Skeletal muscle tissue (tissue), 4 donors: ENCODE data around the gene EPHB1. TPM values are rescaled to one million over a fixed set of nuclear protein-coding genes. Genes with fewer than 3 reads are reported as not detected.

Source experiments
- H3K27ac ChIP-seq: one replicate; pipeline ENCODE4 v1.7.0; 2013; ENCODE audit warnings: mild to moderate bottlenecking, low read depth, low read length, inconsistent platforms
- H3K27me3 ChIP-seq, 3 donors: one replicate each; pipeline ENCODE4 v1.7.0; 2013; ENCODE audit warnings: low read length in 3 of 3; ENCODE audit not compliant: control insufficient read depth in 3 of 3, insufficient read depth in 3 of 3
- H3K36me3 ChIP-seq, 3 donors: one replicate each; pipeline ENCODE4 v1.7.0; 2013; ENCODE audit warnings: low read length in 3 of 3; ENCODE audit not compliant: control insufficient read depth in 3 of 3, insufficient read depth in 3 of 3
- H3K4me1 ChIP-seq, 3 donors: one replicate each; pipeline ENCODE4 v1.7.0; 2013; ENCODE audit warnings: low read length in 3 of 3, mild to moderate bottlenecking in 3 of 3; ENCODE audit not compliant: control insufficient read depth in 3 of 3, insufficient read depth in 3 of 3
- H3K4me3 ChIP-seq, 3 donors: one replicate each; pipeline ENCODE4 v1.7.0; 2013; ENCODE audit warnings: low read length in 3 of 3
- H3K9ac ChIP-seq, 3 donors: one replicate each; pipeline ENCODE4 v1.7.0; 2013; ENCODE audit warnings: low read length in 3 of 3, mild to moderate bottlenecking in 3 of 3, moderate library complexity in 2 of 3, low read depth in 1 of 3
- H3K9me3 ChIP-seq, 3 donors: one replicate each; pipeline ENCODE4 v1.7.0; 2013; ENCODE audit warnings: low read length in 3 of 3; ENCODE audit not compliant: control insufficient read depth in 3 of 3
- total RNA-seq: library from RNA; depleted of rRNA; stranded (reverse); fragments of >200 nt; gene quantifications from one replicate; pipeline ENCODE4 v1.2.3, GENCODE V29; 2014
- donor health status: Osteomylitis.

EPHB1 gene
- total RNA-seq, 1 donor from 2014 or later: 5.7 TPM

- no peaks in the 10 kb centered on the region for H3K27me3 ChIP-seq
- H3K9me3 ChIP-seq: no peaks in the 10 kb centered on the region
- H3K4me1 ChIP-seq: no peaks in the 10 kb centered on the region
- no peaks in the 10 kb centered on the region for H3K36me3 ChIP-seq
- H3K4me3 ChIP-seq: no peak overlapping the region
- no peak overlapping the region for H3K9ac ChIP-seq
- H3K27ac ChIP-seq: no peak overlapping the region
These were observed 289.9 kb downstream of the EPHB1 start for GRCh38 chr3:135084976-135085375.

DNA sequence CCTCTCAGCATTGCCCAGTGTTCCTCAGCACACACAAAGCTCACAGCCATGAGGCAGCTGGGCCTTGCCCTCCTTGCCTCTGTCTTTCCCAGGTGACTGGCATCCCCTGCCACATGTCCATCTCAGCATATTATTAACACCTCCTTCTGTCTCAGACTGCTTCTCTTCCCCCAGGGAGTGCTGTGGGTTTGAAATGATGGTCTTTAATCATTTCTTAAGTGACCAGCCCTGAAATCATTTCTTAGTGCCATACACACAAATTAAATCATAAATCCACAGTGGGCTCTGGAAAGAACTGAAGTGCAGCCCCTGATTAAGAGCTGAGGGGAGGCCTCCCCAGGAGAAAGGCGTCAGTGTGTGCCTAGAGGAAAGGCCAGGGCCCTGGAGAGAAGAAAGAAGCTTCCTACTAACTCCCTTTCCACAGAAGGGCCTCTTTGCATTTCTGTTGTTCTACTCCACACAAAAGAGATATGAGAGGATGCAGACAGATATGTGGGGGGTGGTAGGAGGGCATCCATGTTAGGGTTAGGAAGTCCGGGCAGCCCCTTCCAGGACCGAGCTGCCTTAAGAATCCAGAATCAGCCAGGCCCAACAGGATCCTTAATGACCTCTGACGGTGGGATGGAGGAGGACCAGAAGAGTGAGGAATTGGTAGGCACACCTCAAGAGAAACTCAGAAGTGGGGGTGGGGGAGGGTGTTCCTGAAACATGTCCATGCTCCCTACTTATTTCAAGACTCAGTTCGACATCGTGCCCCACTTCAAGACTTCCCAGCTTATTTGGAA lies 290.8 kb downstream of the EPHB1 start:
- no peaks in the 10 kb centered on the region for H3K36me3 ChIP-seq
- no peak overlapping the region for H3K9ac ChIP-seq
- no peaks in the 10 kb centered on the region for H3K27me3 ChIP-seq
- no peak overlapping the region for H3K4me3 ChIP-seq
- no peaks in the 10 kb centered on the region for H3K9me3 ChIP-seq
- no peak overlapping the region for H3K27ac ChIP-seq
- no peaks in the 10 kb centered on the region for H3K4me1 ChIP-seq

GRCh38 chr3:135087782-135088181 lies 292.7 kb downstream of the EPHB1 start:
- Histone ChIP-seq H3K36me3 (no peaks in the 10 kb centered on the region), H3K4me1 (no peaks in the 10 kb centered on the region), H3K9ac (no peak overlapping the region), H3K27ac (no peak overlapping the region), H3K4me3 (no peak overlapping the region), H3K9me3 (no peaks in the 10 kb centered on the region), H3K27me3 (no peaks in the 10 kb centered on the region)

- H3K27ac ChIP-seq: no peak overlapping the region
- no peak overlapping the region for H3K9ac ChIP-seq
- H3K4me1 ChIP-seq: no peaks in the 10 kb centered on the region
- H3K9me3 ChIP-seq: no peaks in the 10 kb centered on the region
- no peaks in the 10 kb centered on the region for H3K27me3 ChIP-seq
- H3K36me3 ChIP-seq: no peaks in the 10 kb centered on the region
- no peak overlapping the region for H3K4me3 ChIP-seq
These were observed 294.4 kb downstream of the EPHB1 start for GRCh38 chr3:135089451-135089850.

GRCh38 chr3:135090020-135090717 lies 295.1 kb downstream of the EPHB1 start:
- Histone ChIP-seq H3K4me1 (no peaks in the 10 kb centered on the region), H3K36me3 (no peaks in the 10 kb centered on the region)

DNA sequence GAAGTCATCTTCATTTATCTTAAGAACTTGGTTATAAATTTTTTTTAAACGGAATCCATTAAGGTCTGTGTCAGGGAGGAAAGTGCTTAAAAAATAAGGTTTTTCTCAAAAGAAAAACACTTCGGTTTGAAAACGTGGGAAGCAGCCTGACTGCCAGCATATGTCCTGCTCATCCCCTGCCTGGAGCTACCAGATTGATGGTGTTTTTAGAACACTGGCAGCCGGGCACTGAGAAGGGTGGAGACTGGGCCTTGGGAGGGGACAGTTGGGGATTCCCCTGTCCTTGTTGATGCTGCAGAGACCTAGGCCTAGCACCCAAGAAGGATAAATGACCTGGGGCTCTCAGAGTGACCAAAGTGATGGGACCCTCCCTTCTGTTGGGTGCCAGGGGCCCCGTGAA lies 296.9 kb downstream of the EPHB1 start:
- H3K9me3 ChIP-seq: no peaks in the 10 kb centered on the region
- no peak overlapping the region for H3K27ac ChIP-seq
- H3K36me3 ChIP-seq: no peaks in the 10 kb centered on the region
- no peaks in the 10 kb centered on the region for H3K4me1 ChIP-seq
- H3K9ac ChIP-seq: no peak overlapping the region
- H3K4me3 ChIP-seq: no peak overlapping the region
- H3K27me3 ChIP-seq: no peaks in the 10 kb centered on the region

More at GRCh38 chr3:135090020-135090717, 295.1 kb downstream of the EPHB1 start:
- Histone ChIP-seq H3K9ac (no peak overlapping the region), H3K27me3 (no peaks in the 10 kb centered on the region), H3K9me3 (no peaks in the 10 kb centered on the region), H3K4me3 (no peak overlapping the region), H3K27ac (no peak overlapping the region)

- Histone ChIP-seq H3K4me1 (no peaks in the 10 kb centered on the region), H3K27ac (no peak overlapping the region), H3K9ac (no peak overlapping the region), H3K27me3 (no peaks in the 10 kb centered on the region), H3K36me3 (no peaks in the 10 kb centered on the region), H3K4me3 (no peak overlapping the region), H3K9me3 (no peaks in the 10 kb centered on the region)
These were observed 298.1 kb downstream of the EPHB1 start for GRCh38 chr3:135093121-135093520.

- H3K4me3 ChIP-seq: no peak overlapping the region
- no peaks in the 10 kb centered on the region for H3K36me3 ChIP-seq
- no peaks in the 10 kb centered on the region for H3K4me1 ChIP-seq
- no peak overlapping the region for H3K27ac ChIP-seq
- H3K9me3 ChIP-seq: no peaks in the 10 kb centered on the region
- H3K27me3 ChIP-seq: no peaks in the 10 kb centered on the region
- H3K9ac ChIP-seq: no peak overlapping the region
These were observed 302.4 kb downstream of the EPHB1 start for GRCh38 chr3:135097276-135097946.

- H3K4me3 ChIP-seq: no peak overlapping the region
- H3K4me1 ChIP-seq: no peaks in the 10 kb centered on the region
- H3K36me3 ChIP-seq: no peaks in the 10 kb centered on the region
- no peaks in the 10 kb centered on the region for H3K27me3 ChIP-seq
- no peak overlapping the region for H3K9ac ChIP-seq
- no peaks in the 10 kb centered on the region for H3K9me3 ChIP-seq
- H3K27ac ChIP-seq: no peak overlapping the region
These were observed 304.8 kb downstream of the EPHB1 start for GRCh38 chr3:135099734-135100355.
